GM12891 (cell line): ENCODE results near the gene CCDC69.
"Not testable (repeated sequence)": the region's sequence is repeated elsewhere in the genome, so short reads cannot be mapped to it uniquely, and the experiment has no call there.

Experiments
- DNase-seq: peaks from one replicate; pipeline ENCODE4 v3.0.0; 2011; ENCODE audit warnings: low spot score; ENCODE audit not compliant: insufficient read length
- FAIRE-seq: peaks from 2 replicates; lab custom pipeline; 2011; peaks lifted over from hg19 to GRCh38; lab: Jason Lieb, UNC
- PAX5 ChIP-seq: IDR thresholded peaks from 2 replicates; pipeline ENCODE4 v1.6.1; 2011; ENCODE audit warnings: low read length, moderate library complexity, mild to moderate bottlenecking; ENCODE audit not compliant: insufficient read depth, severe bottlenecking
- POLR2A ChIP-seq: IDR thresholded peaks from 2 replicates; pipeline ENCODE4 v1.6.1; 2011; ENCODE audit warnings: low read depth, low read length, control low read depth
- POLR2AphosphoS5 ChIP-seq: IDR thresholded peaks from 2 replicates; pipeline ENCODE4 v1.6.1; 2011; ENCODE audit warnings: low read depth, low read length, control low read depth
- POU2F2 ChIP-seq: IDR thresholded peaks from 2 replicates; pipeline ENCODE4 v1.6.1; 2011; ENCODE audit warnings: low read depth, mild to moderate bottlenecking, control low read depth, low read length, moderate library complexity
- SPI1 ChIP-seq: IDR thresholded peaks from 2 replicates; pipeline ENCODE4 v1.6.1; 2011; ENCODE audit warnings: low read depth, low read length, control low read depth
- TAF1 ChIP-seq: IDR thresholded peaks from 2 replicates; pipeline ENCODE4 v1.6.1; 2011; ENCODE audit warnings: low read depth, low read length, control low read depth

The CCDC69 gene

DNA sequence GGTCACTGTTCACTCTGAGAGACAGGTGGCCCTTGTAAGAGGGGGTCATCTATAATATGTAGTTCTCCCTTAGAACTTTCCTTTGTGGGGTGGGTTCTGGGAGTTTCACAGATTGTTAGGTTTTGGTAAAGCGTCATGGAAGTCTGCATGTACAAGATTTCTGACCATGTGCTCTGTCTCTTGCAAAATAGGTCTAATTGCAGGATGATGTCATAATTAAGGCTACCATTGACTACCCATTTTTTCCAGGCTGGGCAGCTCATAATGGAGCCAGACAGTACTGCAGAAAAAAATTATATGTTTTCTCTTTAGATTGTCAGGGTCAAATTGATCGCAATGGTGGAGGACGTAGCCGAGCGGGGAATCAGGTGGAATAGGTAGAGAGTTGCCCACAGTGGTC lies 25.4 kb upstream of the CCDC69 start:
- no peak for DNase-seq
- FAIRE-seq = no peak
- no peak for TF ChIP-seq PAX5
- TF ChIP-seq POU2F2 = no peak
- no peak for TF ChIP-seq TAF1
- TF ChIP-seq SPI1 = no peak
- no peak for TF ChIP-seq POLR2AphosphoS5
- no peak for TF ChIP-seq POLR2A

- no peak for TF ChIP-seq POLR2A
- TF ChIP-seq TAF1 = no peak
- no peak for TF ChIP-seq POLR2AphosphoS5
- no peak for TF ChIP-seq SPI1
- TF ChIP-seq POU2F2 = no peak
- TF ChIP-seq PAX5 = no peak
- no peak for FAIRE-seq
- DNase-seq = no peak
Measured at GRCh38 chr5:151248651-151249050, 24.8 kb upstream of the CCDC69 start.

DNA sequence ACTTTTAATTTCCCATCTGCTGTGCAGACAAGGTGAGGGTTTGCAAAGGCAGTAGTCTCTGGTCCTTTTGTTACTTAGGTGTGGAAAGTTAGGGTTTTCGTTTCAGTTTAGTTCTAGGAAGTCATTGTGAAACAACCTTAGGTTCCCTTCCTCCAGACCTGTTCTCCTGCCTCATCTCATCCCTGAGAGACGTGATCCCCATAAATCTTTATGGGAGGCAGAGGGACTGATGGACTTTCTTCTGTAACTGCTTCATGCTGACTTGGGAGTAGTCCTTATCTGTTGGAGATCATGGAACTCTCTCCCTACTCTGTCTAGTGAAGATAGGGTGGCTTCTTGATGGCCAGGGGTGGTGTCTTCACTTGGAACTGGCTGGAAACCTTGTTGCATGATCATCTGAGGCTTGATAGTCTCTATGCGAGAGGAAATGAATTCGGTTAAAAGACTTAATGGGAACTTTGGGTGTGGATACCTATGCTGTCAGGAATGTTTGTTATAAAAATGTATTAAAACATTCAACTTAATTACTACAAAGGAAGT lies 21.9 kb upstream of the CCDC69 start:
- FAIRE-seq = no peak
- no peak for TF ChIP-seq POLR2AphosphoS5
- TF ChIP-seq SPI1 = no peak
- TF ChIP-seq POU2F2 = no peak
- no peak for TF ChIP-seq PAX5
- TF ChIP-seq TAF1 = no peak
- no peak for TF ChIP-seq POLR2A

GRCh38 chr5:151244206-151244605 lies 20.3 kb upstream of the CCDC69 start:
- FAIRE-seq = no peak
- no peak for TF ChIP-seq SPI1
- TF ChIP-seq TAF1 = no peak
- TF ChIP-seq POLR2AphosphoS5 = no peak
- TF ChIP-seq POLR2A = no peak
- no peak for TF ChIP-seq PAX5
- no peak for TF ChIP-seq POU2F2
- no peak for DNase-seq

More for the DNA sequence above, 21.9 kb upstream of the CCDC69 start:
- DNase-seq = no peak

DNA sequence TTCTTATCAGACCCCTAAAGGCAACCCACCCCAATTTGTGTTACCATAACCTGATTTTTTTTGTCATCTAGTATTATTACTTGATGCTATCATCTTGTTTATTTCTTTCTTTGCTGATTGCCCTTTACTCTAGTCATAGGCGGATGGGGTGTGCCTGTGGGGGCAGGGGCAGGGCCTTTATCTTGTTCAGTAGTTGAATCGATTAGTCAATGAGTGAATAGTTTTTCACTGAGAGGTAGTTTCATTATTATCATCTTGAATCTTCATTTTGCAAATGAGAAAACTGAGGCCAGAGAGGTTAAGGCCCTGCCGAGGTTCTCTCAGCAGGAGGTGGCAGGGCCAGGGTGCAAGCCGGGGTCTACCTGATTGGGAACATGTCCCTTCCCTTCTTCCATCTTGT lies 19.7 kb upstream of the CCDC69 start:
- DNase-seq (no peak), FAIRE-seq (no peak)
- TF ChIP-seq POU2F2 (no peak), TAF1 (no peak), POLR2AphosphoS5 (no peak), PAX5 (no peak), POLR2A (no peak), SPI1 (no peak)

GRCh38 chr5:151243127-151243526 lies 19.2 kb upstream of the CCDC69 start:
- DNase-seq = no peak
- TF ChIP-seq PAX5 (no peak), SPI1 (no peak), POLR2AphosphoS5 (no peak), TAF1 (no peak), POU2F2 (no peak), POLR2A (no peak)
- peak; percentile 26 for FAIRE-seq

DNA sequence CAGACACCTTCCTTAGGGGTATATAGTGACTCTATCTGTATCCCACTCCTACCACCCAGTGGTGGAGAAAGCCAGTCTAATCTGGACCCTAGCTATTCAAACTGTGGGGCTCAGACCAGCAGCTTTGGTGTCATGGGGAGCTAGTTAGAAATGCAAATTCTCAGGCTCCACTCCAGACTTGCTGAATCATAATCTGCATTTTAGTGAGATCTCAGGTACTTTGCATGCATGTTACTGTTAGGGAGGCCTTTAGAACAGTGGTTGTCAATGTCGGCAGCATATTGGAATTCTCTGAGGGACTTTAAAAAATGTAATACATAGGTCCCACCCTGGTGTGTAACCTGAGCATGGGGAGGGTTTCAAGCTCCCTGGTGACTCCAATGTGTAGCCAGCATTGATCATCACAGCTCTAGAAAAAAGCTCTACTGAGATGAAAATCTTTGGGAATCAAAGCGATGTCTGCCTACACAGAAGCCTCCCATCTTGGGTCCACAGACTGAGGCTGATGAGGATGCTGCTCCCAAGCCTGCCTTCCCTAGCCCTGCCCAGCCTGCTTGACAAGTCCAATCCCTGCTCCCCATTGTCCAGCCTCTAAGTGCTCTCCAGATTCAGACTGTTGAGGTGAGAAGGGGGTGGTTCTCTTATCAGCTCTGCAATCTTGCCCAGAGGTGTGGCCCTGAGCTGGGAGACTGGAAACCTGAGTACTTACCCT lies 17.2 kb upstream of the CCDC69 start:
- FAIRE-seq = peak; percentile 68
- no peak for DNase-seq
- TF ChIP-seq PAX5 = no peak
- TF ChIP-seq POU2F2 = 0 out of 2 replicates have a peak, but pooled peaks have one; percentile 35
- TF ChIP-seq POLR2AphosphoS5 = no peak
- no peak for TF ChIP-seq TAF1
- TF ChIP-seq SPI1 = no peak
- no peak for TF ChIP-seq POLR2A

GRCh38 chr5:151240268-151240835 lies 16.5 kb upstream of the CCDC69 start:
- DNase-seq = not testable (repeated sequence)

DNA sequence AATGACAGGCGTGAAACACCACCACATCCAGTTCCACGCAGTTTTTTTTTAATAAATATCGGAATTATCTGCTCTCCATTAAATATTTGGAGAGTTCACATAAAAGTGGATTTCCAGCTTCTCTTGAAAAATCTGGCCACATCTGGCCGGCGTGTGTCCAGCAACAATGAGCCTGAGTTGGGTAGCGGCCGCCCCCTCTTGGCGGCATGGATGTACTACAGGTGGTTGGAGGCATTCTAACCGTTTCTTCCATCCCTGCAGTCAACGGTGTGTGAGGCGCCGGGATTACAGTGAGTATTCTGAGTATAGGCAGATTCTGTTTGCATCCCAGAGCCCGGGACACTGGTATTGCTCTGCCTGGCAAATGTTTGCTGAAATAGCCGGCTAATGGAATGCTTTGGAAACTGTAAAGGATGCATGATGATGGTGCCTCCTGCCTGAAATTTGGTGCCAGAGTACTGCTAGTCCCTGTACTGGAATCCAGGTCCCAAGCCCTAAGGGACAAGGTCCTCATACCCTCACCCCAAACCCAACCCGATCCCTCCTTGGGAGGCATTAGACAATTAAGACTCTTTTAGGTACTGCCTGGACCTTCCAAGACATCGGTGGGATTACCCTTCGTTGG lies 15.5 kb upstream of the CCDC69 start:
- peak; percentile 80 for FAIRE-seq
- no peak for TF ChIP-seq SPI1
- no peak for TF ChIP-seq POLR2A
- no peak for TF ChIP-seq POU2F2
- no peak for TF ChIP-seq TAF1
- TF ChIP-seq PAX5 = no peak
- DNase-seq = no peak

More at GRCh38 chr5:151240268-151240835, 16.5 kb upstream of the CCDC69 start:
- not testable (repeated sequence) for FAIRE-seq
